HepG2 (cell line): Measurements from ENCODE around the gene NRL. TPM values are rescaled to one million over a fixed set of nuclear protein-coding genes. Genes with fewer than 3 reads are reported as not detected.

Experiments used
- ATAC-seq: fragments of 200-7000 bp; cut with Tn5 transposase; 3 replicates; pipeline ENCODE4 v1.9.1; 2020; ENCODE audit warnings: mild to moderate bottlenecking, moderate library complexity
- BruUV-seq: library from RNA; stranded (reverse); fragments of 400-500 nt; replicated peaks from 2 replicates; lab custom pipeline; 2021; lab: Mats Ljungman, UMichigan
- CTCF ChIA-PET: fragments of 300-600 bp; formaldehyde crosslinking; extraction: SDS; loops from one replicate; lab custom pipeline; 2021; ENCODE audit warnings: low total read pairs, inconsistent platforms, low intra/inter-chr PET ratio; lab: Yijun Ruan, JAX
- POLR2A ChIA-PET: fragments of 350-600 bp; sonication (Branson Sonifier 250); formaldehyde crosslinking; loops from one replicate; lab custom pipeline; 2020; ENCODE audit warnings: antibody characterized with exemption, inconsistent platforms; lab: Yijun Ruan, JAX
- DNase-seq: peaks from one replicate; pipeline ENCODE4 v3.0.0-alpha.2; 2015; ENCODE audit warnings: low spot score
- FAIRE-seq: peaks from 3 replicates; lab custom pipeline; 2011; peaks lifted over from hg19 to GRCh38; lab: Jason Lieb, UNC
- H2AFZ ChIP-seq: one replicate; pipeline ENCODE4 v1.6.1; 2011; ENCODE audit warnings: low read length, inconsistent platforms
- H3K27ac ChIP-seq: fragments of 300-600 bp; 3 replicates; pipeline ENCODE4 v1.8.0; 2011; ENCODE audit warnings: mixed run types, mild to moderate bottlenecking, mixed read lengths, low read length, inconsistent platforms; ENCODE audit not compliant: insufficient read depth; ENCODE audit errors: extremely low read length
- H3K27me3 ChIP-seq, 2 experiments: fragments of 200-600 bp in 1 of 2; 2 replicates in 1 of 2; 3 replicates in 1 of 2; pipeline versions ENCODE4 v1.6.0 to v1.8.0; 2011; ENCODE audit warnings: low read length in 2 of 2, mild to moderate bottlenecking in 2 of 2, moderate library complexity in 2 of 2, inconsistent platforms in 1 of 2; ENCODE audit not compliant: insufficient read depth in 2 of 2, control insufficient read depth in 1 of 2
- H3K36me3 ChIP-seq, 2 experiments: fragments of 200-600 bp in 1 of 2; replicated peaks in 1 of 2; 2 replicates in 1 of 2; 3 replicates in 1 of 2; pipeline versions ENCODE4 v1.5.1 to v1.8.0; 2011; ENCODE audit warnings: low read length in 2 of 2, inconsistent platforms in 1 of 2; ENCODE audit not compliant: insufficient read depth in 2 of 2, control insufficient read depth in 1 of 2
- H3K4me1 ChIP-seq: 2 replicates; pipeline ENCODE4 v1.5.1; 2012; ENCODE audit warnings: low read length, inconsistent platforms; ENCODE audit not compliant: insufficient read depth
- H3K4me2 ChIP-seq: 2 replicates; pipeline ENCODE4 v1.6.0; 2011; ENCODE audit warnings: low read depth, low read length, inconsistent platforms
- H3K4me3 ChIP-seq, 3 experiments: fragments of 200-600 bp in 1 of 3; sonication (generic), shearing (Covaris generic) in 1 of 3; replicated peaks in 1 of 3; 2 replicates each; pipeline ENCODE4 v1.5.1; 2011 to 2016; ENCODE audit warnings: low read length in 3 of 3, inconsistent platforms in 2 of 3, low read depth in 2 of 3, mild to moderate bottlenecking in 2 of 3, control low read depth in 1 of 3, mixed read lengths in 1 of 3; ENCODE audit not compliant: insufficient read depth in 1 of 3
- H3K79me2 ChIP-seq: one replicate; pipeline ENCODE4 v1.6.1; 2011; ENCODE audit warnings: low read length, inconsistent platforms; ENCODE audit not compliant: insufficient read depth
- H3K9ac ChIP-seq: 2 replicates; pipeline ENCODE4 v1.6.0; 2011; ENCODE audit warnings: mild to moderate bottlenecking, low read depth, low read length, inconsistent platforms; ENCODE audit not compliant: insufficient read depth
- H3K9me3 ChIP-seq: 2 replicates; pipeline ENCODE4 v1.5.1; 2012; ENCODE audit warnings: mild to moderate bottlenecking, low read length
- H4K20me1 ChIP-seq: 2 replicates; pipeline ENCODE4 v1.6.0; 2011; ENCODE audit warnings: inconsistent platforms, mild to moderate bottlenecking, low read length, moderate library complexity; ENCODE audit not compliant: insufficient read depth
- AGO2 ChIP-seq: fragments of 200-400 bp; formaldehyde crosslinking; optimal IDR thresholded peaks from 2 replicates; pipeline ENCODE3; 2017; ENCODE audit warnings: mild to moderate bottlenecking, low read depth, low read length, moderate library complexity
- ARID2 ChIP-seq: sonication (generic); formaldehyde crosslinking; IDR thresholded peaks from 2 replicates; pipeline ENCODE4 v1.8.1; 2022; ENCODE audit warnings: mild to moderate bottlenecking, missing genetic modification reagents, borderline replicate concordance
- ETV6 ChIP-seq: sonication (generic); formaldehyde crosslinking; conservative IDR thresholded peaks from 2 replicates; pipeline ENCODE4 v1.4.0; 2020; ENCODE audit warnings: missing genetic modification reagents
- ISL2 ChIP-seq: sonication (generic); formaldehyde crosslinking; IDR thresholded peaks from 2 replicates; pipeline ENCODE4 v1.5.0; 2020; ENCODE audit warnings: missing genetic modification reagents
- JUNB ChIP-seq: sonication (generic); formaldehyde crosslinking; IDR thresholded peaks from 2 replicates; pipeline ENCODE4 v1.8.0; 2022; ENCODE audit warnings: missing genetic modification reagents, mild to moderate bottlenecking, borderline replicate concordance
- KDM2A ChIP-seq: sonication (generic); formaldehyde crosslinking; IDR thresholded peaks from 2 replicates; pipeline ENCODE4 v1.4.0; 2020; ENCODE audit warnings: low read depth, missing genetic modification reagents, borderline replicate concordance
- NFE2L1 ChIP-seq: sonication (generic); formaldehyde crosslinking; IDR thresholded peaks from 2 replicates; pipeline ENCODE4 v1.4.0; 2020; ENCODE audit warnings: missing genetic modification reagents, mild to moderate bottlenecking, borderline replicate concordance
- PAF1 ChIP-seq: IDR thresholded peaks from 2 replicates; pipeline ENCODE4 v1.6.1; 2016; ENCODE audit warnings: missing genetic modification reagents, missing compliant biosample characterization
- POLR2G ChIP-seq: fragments of 200-400 bp; formaldehyde crosslinking; IDR thresholded peaks from 2 replicates; pipeline ENCODE4 v1.6.1; 2018; ENCODE audit warnings: mild to moderate bottlenecking, low read depth, low read length, moderate library complexity
- PREB ChIP-seq: sonication (generic); formaldehyde crosslinking; IDR thresholded peaks from 2 replicates; pipeline ENCODE4 v1.4.0; 2020; ENCODE audit warnings: missing genetic modification reagents
- RARA ChIP-seq: IDR thresholded peaks from 2 replicates; pipeline ENCODE4 v1.6.1; 2016; ENCODE audit warnings: missing genetic modification reagents, missing compliant biosample characterization
- TOE1 ChIP-seq: sonication (generic); formaldehyde crosslinking; IDR thresholded peaks from 2 replicates; pipeline ENCODE4 v1.4.0; 2020; ENCODE audit warnings: mild to moderate bottlenecking, missing genetic modification reagents
- UBTF ChIP-seq: sonication (generic); formaldehyde crosslinking; IDR thresholded peaks from 2 replicates; pipeline ENCODE4 v1.4.0; 2020; ENCODE audit warnings: mild to moderate bottlenecking, missing genetic modification reagents
- ZFAT ChIP-seq: sonication (generic); formaldehyde crosslinking; conservative IDR thresholded peaks from 2 replicates; pipeline ENCODE4 v1.8.1; 2023; ENCODE audit warnings: missing genetic modification reagents, inconsistent platforms
- ZNF256 ChIP-seq: sonication (generic); formaldehyde crosslinking; conservative IDR thresholded peaks from 2 replicates; pipeline ENCODE4 v1.4.0; 2020; ENCODE audit warnings: missing genetic modification reagents
- ZNF34 ChIP-seq: sonication (generic); formaldehyde crosslinking; IDR thresholded peaks from 2 replicates; pipeline ENCODE4 v1.4.0; 2020; ENCODE audit warnings: mild to moderate bottlenecking, missing genetic modification reagents, borderline replicate concordance
- ZNF629 ChIP-seq: sonication (generic); formaldehyde crosslinking; conservative IDR thresholded peaks from 2 replicates; pipeline ENCODE4 v1.5.0; 2020; ENCODE audit warnings: missing genetic modification reagents
- ZNF773 ChIP-seq: sonication (generic); formaldehyde crosslinking; IDR thresholded peaks from 2 replicates; pipeline ENCODE4 v1.4.0; 2020; ENCODE audit warnings: missing genetic modification reagents, borderline replicate concordance
- ZNF777 ChIP-seq: sonication (generic); formaldehyde crosslinking; IDR thresholded peaks from 2 replicates; pipeline ENCODE4 v1.4.0; 2020; ENCODE audit warnings: missing genetic modification reagents
- ZSCAN5A ChIP-seq: sonication (generic); formaldehyde crosslinking; IDR thresholded peaks from 2 replicates; pipeline ENCODE4 v1.8.0; 2022; ENCODE audit warnings: mild to moderate bottlenecking, missing genetic modification reagents, borderline replicate concordance
- WGBS: methylation state at CpG from one replicate; pipeline ENCODE4 v1.1.6; 2017; ENCODE audit warnings: low lambda C conversion rate; 5-methylcytosine and 5-hydroxymethylcytosine counted together
- in situ Hi-C: cut with HindIII; loops from 2 replicates; pipeline ENCODE4 v1.10.0; 2017; ENCODE audit warnings: low pct_unique_long_range_greater_than_20kb; ENCODE audit not compliant: extremely low pct_ligation_motif_present
- intact Hi-C: fragments of 100-400 bp; cut with micrococcal nuclease; formaldehyde crosslinking; loops from one replicate; pipeline ENCODE4 v1.10.0; 2022; ENCODE audit not compliant: unreplicated experiment
- polyA plus RNA-seq, 8 experiments: library from polyadenylated mRNA; depleted of rRNA in 3 of 8; stranded (reverse) in 7 of 8; unstranded in 1 of 8; fragments of >200 nt; fragmentation: Illumina TruSeq in 4 of 8; extraction: Trizol in 4 of 8; gene quantifications; 2 replicates each; pipeline versions ENCODE4 v1.2.1 to v1.2.3, GENCODE V29; 2011 to 2016; ENCODE audit warnings: low read depth in 4 of 8, missing spikeins in 1 of 8, mixed read lengths in 1 of 8; ENCODE audit not compliant: insufficient read depth in 1 of 8
- total RNA-seq, 5 experiments: library from RNA; depleted of rRNA; stranded (reverse); fragments of >200 nt; fragmentation: Illumina TruSeq; extraction: Trizol; gene quantifications; 2 replicates each; pipeline ENCODE4 v1.2.3, GENCODE V29; 2016; ENCODE audit warnings: low read depth in 1 of 5

NRL gene
- total and polyA plus RNA-seq, 2 of the 13 experiments (the other 11 are each of a cell fraction or from before 2014, with no cell fraction given) = 2.5 to 4.7 TPM

GRCh38 chr14:24098229-24098926 lies 16.4 kb downstream of the NRL start:
- Histone ChIP-seq H3K4me2 (no peak overlapping the region), H3K9ac (no peak overlapping the region), H3K27me3 (peaks cover 0 to 6% of the 10 kb centered on the region in 2 experiments; a peak in 1 of 5 replicates), H3K36me3 (peaks cover 39 to 57% of the 10 kb centered on the region in 2 experiments), H3K4me3 (no peak overlapping the region), H3K27ac (no peak overlapping the region), H2AFZ (no peak overlapping the region), H3K4me1 (peaks cover 56% of the 10 kb centered on the region), H3K9me3 (no peaks in the 10 kb centered on the region), H3K79me2 (peaks cover 28% of the 10 kb centered on the region), H4K20me1 (0 out of 2 replicates have a peak, but pooled peaks cover 4% of the 10 kb centered on the region)
- no peak for DNase-seq
- no peak for FAIRE-seq
- BruUV-seq = no TSS peak
- intact Hi-C loops (no loop called here), in situ Hi-C loops (no loop called here)
- WGBS = 94% methylated on average over 16 of the region's 16 CpGs
- POLR2A ChIA-PET = interaction anchor here (0.9 to 14.4 kb wide), 6 partner anchors 8 to 144 kb away, joined by 3 to 627 read pairs (median 92); partner anchors contain the start of genes DCAF11, EMC9, NRL and PSME1
- CTCF ChIA-PET = no interaction called here
- ATAC-seq = no peak
- TF ChIP-seq ARID2 (no peak), TOE1 (CRISPR knock-in tag) (no peak), ZNF34 (no peak), RARA (CRISPR knock-in tag) (no peak), ZSCAN5A (CRISPR knock-in tag) (0 out of 2 replicates have a peak, but pooled peaks have one; percentile 43), ETV6 (CRISPR knock-in tag) (no peak), POLR2G (peak; percentile 22), ZNF629 (0 out of 2 replicates have a peak, but pooled peaks have one; percentile 14), PAF1 (CRISPR knock-in tag) (peak; percentile 85; the same call in 1 of the 2 replicates), ISL2 (CRISPR knock-in tag) (0 out of 2 replicates have a peak, but pooled peaks have one; percentile 31), ZFAT (CRISPR knock-in tag) (0 out of 2 replicates have a peak, but pooled peaks have one; percentile 75), JUNB (no peak), AGO2 (peak; percentile 86), UBTF (CRISPR knock-in tag) (peak; percentile 39; the same call in 1 of the 2 replicates), PREB (CRISPR knock-in tag) (0 out of 2 replicates have a peak, but pooled peaks have one; percentile 52), KDM2A (CRISPR knock-in tag) (peak; percentile 29; the same call in 1 of the 2 replicates), ZNF777 (CRISPR knock-in tag) (0 out of 2 replicates have a peak, but pooled peaks have one; percentile 32), NFE2L1 (no peak), ZNF773 (0 out of 2 replicates have a peak, but pooled peaks have one; percentile 32), ZNF256 (CRISPR knock-in tag) (peak; percentile 72; the same call in 1 of the 2 replicates)
